PC-9 (cell line): ENCODE measurements around the gene RASSF3. TPM values are rescaled to one million over a fixed set of nuclear protein-coding genes. Genes with fewer than 3 reads are reported as not detected.

ENCODE experiments used
- BruUV-seq: library from RNA; stranded (reverse); fragments of 400-500 nt; replicated peaks from 2 replicates; lab custom pipeline; 2021; lab: Mats Ljungman, UMichigan
- CTCF ChIA-PET: fragments of 300-600 bp; sonication (Branson Sonifier 250); formaldehyde crosslinking; loops from one replicate; lab custom pipeline; 2022; ENCODE audit warnings: antibody characterized with exemption; lab: Charles Lee
- POLR2A ChIA-PET: fragments of 300-600 bp; sonication (Branson Sonifier 250); formaldehyde crosslinking; loops from one replicate; lab custom pipeline; 2022; ENCODE audit warnings: antibody characterized with exemption; ENCODE audit not compliant: unreplicated experiment; lab: Charles Lee
- DNase-seq, 2 experiments: peaks; one replicate each; pipeline versions ENCODE4 v3.0.0 to v3.0.0-alpha.2; 2015 to 2022; ENCODE audit warnings: mixed read lengths in 1 of 2
- H2AFZ ChIP-seq: fragments of 200-600 bp; sonication (generic); 2 replicates; pipeline ENCODE4 v1.8.1; 2017; ENCODE audit warnings: antibody characterized with exemption
- H3F3A ChIP-seq: fragments of 200-600 bp; sonication (generic); 2 replicates; pipeline ENCODE4 v1.8.1; 2017; ENCODE audit warnings: antibody characterized with exemption, mild to moderate bottlenecking, low read depth; ENCODE audit not compliant: insufficient read depth
- H3K27ac ChIP-seq: fragments of 200-600 bp; sonication (generic); 2 replicates; pipeline ENCODE4 v1.6.1; 2016; ENCODE audit warnings: mixed run types
- H3K27me3 ChIP-seq: fragments of 200-600 bp; sonication (generic); 2 replicates; pipeline ENCODE4 v1.6.1; 2016; ENCODE audit warnings: low read depth, mixed run types; ENCODE audit not compliant: insufficient read depth
- H3K36me3 ChIP-seq: fragments of 200-600 bp; sonication (generic); 2 replicates; pipeline ENCODE4 v1.6.1; 2016; ENCODE audit warnings: low read depth, mixed run types
- H3K4me1 ChIP-seq: fragments of 200-600 bp; sonication (generic); replicated peaks from 2 replicates; pipeline ENCODE4 v1.6.1; 2016; ENCODE audit warnings: mixed run types; ENCODE audit not compliant: insufficient read depth
- H3K4me2 ChIP-seq: fragments of 200-600 bp; sonication (generic); 2 replicates; pipeline ENCODE4 v1.6.1; 2017; ENCODE audit warnings: mixed run types
- H3K4me3 ChIP-seq: fragments of 200-600 bp; sonication (generic); 2 replicates; pipeline ENCODE4 v1.6.1; 2016; ENCODE audit warnings: mixed run types
- H3K79me2 ChIP-seq: fragments of 200-600 bp; sonication (generic); 2 replicates; pipeline ENCODE4 v1.6.1; 2017; ENCODE audit warnings: low read depth, mixed run types
- H3K9me2 ChIP-seq: fragments of 200-600 bp; sonication (generic); 2 replicates; pipeline ENCODE4 v1.8.1; 2017; ENCODE audit warnings: mild to moderate bottlenecking; ENCODE audit not compliant: insufficient read depth
- H3K9me3 ChIP-seq: fragments of 200-600 bp; sonication (generic); 2 replicates; pipeline ENCODE4 v1.8.1; 2016; ENCODE audit warnings: low read depth; ENCODE audit not compliant: insufficient read depth
- H4K20me1 ChIP-seq: fragments of 200-600 bp; sonication (generic); 2 replicates; pipeline ENCODE4 v1.8.1; 2017; ENCODE audit not compliant: insufficient read depth
- CTCF ChIP-seq: fragments of 200-600 bp; sonication (generic); conservative IDR thresholded peaks from 2 replicates; pipeline ENCODE4 v1.6.1; 2017; ENCODE audit warnings: mixed run types, antibody characterized with exemption, mild to moderate bottlenecking, moderate library complexity
- EZH2 ChIP-seq: fragments of 200-600 bp; sonication (generic); IDR thresholded peaks from 2 replicates; pipeline ENCODE4 v1.8.0; 2017; ENCODE audit warnings: antibody characterized with exemption, low read depth
- intact Hi-C: fragments of 100-400 bp; cut with micrococcal nuclease; formaldehyde crosslinking; loops from one replicate; pipeline ENCODE4 v1.10.0; 2022; ENCODE audit not compliant: unreplicated experiment
- total RNA-seq: library from RNA; stranded (reverse); gene quantifications from 2 replicates; pipeline ENCODE4 v1.2.3, GENCODE V29; 2021

RASSF3 gene
- total RNA-seq, 1 experiment from 2014 or later: 38.9 TPM

GRCh38 chr12:64670019-64670418 lies 59.7 kb downstream of the RASSF3 start:
- Histone ChIP-seq H3K9me2 (no peaks in the 10 kb centered on the region), H3K27me3 (no peaks in the 10 kb centered on the region), H3K4me1 (peaks cover 89% of the 10 kb centered on the region), H2AFZ (no peak overlapping the region), H3K4me2 (peak overlapping the region; percentile 66; the same call in 1 of the 2 replicates), H3K79me2 (peaks cover 88% of the 10 kb centered on the region), H3F3A (peaks cover 59% of the 10 kb centered on the region), H4K20me1 (no peaks in the 10 kb centered on the region), H3K27ac (peak overlapping the region; percentile 87), H3K36me3 (no peaks in the 10 kb centered on the region), H3K9me3 (no peaks in the 10 kb centered on the region), H3K4me3 (no peak overlapping the region)
- TF ChIP-seq EZH2: no peak
- TF ChIP-seq CTCF: no peak
- DNase-seq: no peak
- POLR2A ChIA-PET: interaction anchor here (0.6 kb wide), 2 partner anchors 45 to 970 kb away, joined by 5 to 14 read pairs; no protein-coding TSS in a partner anchor
- BruUV-seq: no TSS peak
- intact Hi-C loops: loop anchor here (10.0 kb wide), 1 partner anchor 755 kb away; no protein-coding TSS in a partner anchor
- CTCF ChIA-PET: interaction anchor here (0.6 kb wide), 1 partner anchor 25 kb away, joined by 18 read pairs; no protein-coding TSS in a partner anchor

- no peak overlapping the region for H2AFZ ChIP-seq
- peak overlapping the region; percentile 87 for H3K27ac ChIP-seq
- TF ChIP-seq CTCF (no peak), EZH2 (no peak)
- H3K79me2 ChIP-seq: peaks cover 89% of the 10 kb centered on the region
- no peaks in the 10 kb centered on the region for H3K9me2 ChIP-seq
- H3K4me3 ChIP-seq: no peak overlapping the region; the same call in 1 of the 2 replicates
- peaks cover 54% of the 10 kb centered on the region for H3F3A ChIP-seq
- H3K4me2 ChIP-seq: peak overlapping the region; percentile 66
- intact Hi-C loops: loop anchor here (10.0 kb wide), 1 partner anchor 756 kb away; no protein-coding TSS in a partner anchor
- no peaks in the 10 kb centered on the region for H3K27me3 ChIP-seq
- no peaks in the 10 kb centered on the region for H3K36me3 ChIP-seq
- peaks cover 88% of the 10 kb centered on the region for H3K4me1 ChIP-seq
- TSS peak; percentile 67 for BruUV-seq
- ChIA-PET CTCF (no interaction called here), POLR2A (interaction anchor here (0.6 kb wide), 1 partner anchor 27 kb away, joined by 4 read pairs; no protein-coding TSS in a partner anchor)
- H3K9me3 ChIP-seq: no peaks in the 10 kb centered on the region
- DNase-seq: peak; percentile 34 to 75
- H4K20me1 ChIP-seq: no peaks in the 10 kb centered on the region
Measured at GRCh38 chr12:64670919-64671639, 60.8 kb downstream of the RASSF3 start.

- H3K79me2 ChIP-seq: peaks cover 89% of the 10 kb centered on the region
- no peaks in the 10 kb centered on the region for H4K20me1 ChIP-seq
- H3K27me3 ChIP-seq: no peaks in the 10 kb centered on the region
- CTCF ChIA-PET: no interaction called here
- H2AFZ ChIP-seq: no peak overlapping the region
- peak; percentile 25 to 50 for DNase-seq
- no peak overlapping the region for H3K4me3 ChIP-seq
- TF ChIP-seq CTCF (no peak), EZH2 (no peak)
- POLR2A ChIA-PET: no interaction called here
- H3K27ac ChIP-seq: peak overlapping the region; percentile 87
- H3K36me3 ChIP-seq: no peaks in the 10 kb centered on the region
- H3K4me1 ChIP-seq: peaks cover 83% of the 10 kb centered on the region
- no peaks in the 10 kb centered on the region for H3K9me3 ChIP-seq
- intact Hi-C loops: loop anchor here (10.0 kb wide), 1 partner anchor 757 kb away; no protein-coding TSS in a partner anchor
- peaks cover 54% of the 10 kb centered on the region for H3F3A ChIP-seq
- H3K9me2 ChIP-seq: no peaks in the 10 kb centered on the region
- H3K4me2 ChIP-seq: peak overlapping the region; percentile 66
- BruUV-seq: no TSS peak
Measured at GRCh38 chr12:64671681-64672080, 61.4 kb downstream of the RASSF3 start.
